ENCODE results near the gene AFF3. TPM values are rescaled to one million over a fixed set of nuclear protein-coding genes. Genes with fewer than 3 reads are reported as not detected.
A peak's percentile ranks its signal among the peaks of the same experiment; 100 is the strongest.

Gene AFF3
- total and polyA plus RNA-seq, 2 of the 4 experiments (the other 2 are of a cell fraction): 12.9 to 14.3 TPM

GRCh38 chr2:99652862-99653261 lies 489.5 kb downstream of the AFF3 start:
- Histone ChIP-seq H2BK120ac (ENCODE audit: low read depth, low read length) (peak overlapping the region; percentile 76; the same call in 1 of the 2 replicates), H3K4me2 (ENCODE audit: low read depth, low read length) (no peak overlapping the region), H3K27me3 (ENCODE audit: control insufficient read depth, insufficient read depth, low read length) (no peaks in the 10 kb centered on the region), H3K9me1 (ENCODE audit: insufficient read depth, low read length) (peaks cover 28% of the 10 kb centered on the region), H2AFZ (replicated peaks; ENCODE audit: low read length, poor library complexity) (no peak overlapping the region), H2BK5ac (ENCODE audit: low read depth, low read length, poor library complexity, severe bottlenecking) (no peak overlapping the region), H3K27ac (ENCODE audit: insufficient read depth, low read length) (no peak overlapping the region), H3K18ac (ENCODE audit: low read depth, low read length) (no peak overlapping the region), H3K23ac (ENCODE audit: low read depth, low read length) (no peak overlapping the region), H2AK5ac (ENCODE audit: low read depth, low read length) (peak overlapping the region; percentile 60; the same call in 1 of the 2 replicates), H3K56ac (ENCODE audit: extremely low read depth, insufficient read depth, low read length) (no peak overlapping the region), H3K9me3 (ENCODE audit: control insufficient read depth, insufficient read depth, low read length) (no peaks in the 10 kb centered on the region), H4K20me1 (ENCODE audit: insufficient read depth, low read length) (0 out of 2 replicates have a peak, but pooled peaks cover 6% of the 10 kb centered on the region), H3K4me1 (ENCODE audit: control insufficient read depth, insufficient read depth, low read length) (peaks cover 34% of the 10 kb centered on the region), H2AK9ac (replicated peaks; ENCODE audit: low read depth, low read length, poor library complexity) (no peak overlapping the region), H3K4me3 (ENCODE audit: insufficient read depth, low read depth, low read length) (no peak overlapping the region), H3K36me3 (ENCODE audit: control insufficient read depth, insufficient read depth, low read length) (no peaks in the 10 kb centered on the region), H2BK20ac (ENCODE audit: low read depth, low read length) (peak overlapping the region; percentile 74; the same call in 1 of the 2 replicates), H3K9ac (ENCODE audit: low read depth, low read length) (no peak overlapping the region), H2BK15ac (ENCODE audit: low read depth, low read length) (peak overlapping the region; percentile 45; the same call in 2 of the 3 replicates), H4K5ac (ENCODE audit: low read depth, low read length) (0 out of 2 replicates have a peak overlapping the region, but pooled peaks have one; percentile 23), H3K14ac (replicated peaks; ENCODE audit: low read depth, low read length) (peak overlapping the region; percentile 24), H3K4ac (ENCODE audit: low read depth, low read length) (peak overlapping the region; percentile 74), H4K8ac (ENCODE audit: low read depth in 2 of 2, low read length in 2 of 2) (peak overlapping the region in 1 of 2 experiments; percentile 47; a peak in 1 of 4 replicates), H4K91ac (ENCODE audit: insufficient read depth, low read depth, low read length) (peak overlapping the region; percentile 62; the same call in 1 of the 2 replicates), H3K79me1 (ENCODE audit: low read depth in 1 of 2, low read length in 2 of 2) (peaks cover 2 to 3% of the 10 kb centered on the region in 2 experiments; a peak in 1 of 4 replicates)
- WGBS, 2 experiments (ENCODE audit: extremely low coverage in 2 of 2, insufficient read length in 1 of 2): no CpG with 5 or more reads among the region's 8 CpGs
- BruUV-seq (replicated peaks): no TSS peak
- intact Hi-C loops (cut with micrococcal nuclease): no loop called here
- dilution Hi-C loops (cut with HindIII; ENCODE audit: low sequenced_read_pairs, unreplicated experiment): no loop called here
- no peak for TF ChIP-seq USF2 (IDR thresholded peaks at IDR 0.05; ENCODE audit: low read depth, low read length)
- TF ChIP-seq FOS (IDR thresholded peaks at IDR 0.05; ENCODE audit: low read depth, low read length): no peak
- ChIA-PET CTCF (interaction anchor here (0.6 kb wide), 1 partner anchor 66 kb away, joined by 3 read pairs; no protein-coding TSS in a partner anchor), POLR2A (ENCODE audit: unreplicated experiment) (no interaction called here)
- in situ Hi-C loops (cut with MboI; ENCODE audit: low sequenced_read_pairs): no loop called here
- DNase-seq: no peak
- no peak for ATAC-seq (ENCODE audit: low read depth)

Data from IMR-90 (cell line).